H9 (cell line): Measurements from ENCODE around the gene FAM210A. TPM values are rescaled to one million over a fixed set of nuclear protein-coding genes. Genes with fewer than 3 reads are reported as not detected.

Experiments
- DNase-seq: peaks from one replicate; pipeline ENCODE4 v3.0.0-alpha.2; 2017
- H2AFZ ChIP-seq: one replicate; pipeline ENCODE4 v1.6.1; 2013; ENCODE audit warnings: mild to moderate bottlenecking, low read length, control low read depth, moderate library complexity
- H2AK5ac ChIP-seq: 2 replicates; pipeline ENCODE4 v1.6.1; 2013; ENCODE audit warnings: low read length, control low read depth, mixed read lengths; ENCODE audit not compliant: insufficient read length
- H2BK120ac ChIP-seq: one replicate; pipeline ENCODE4 v1.6.1; 2013; ENCODE audit warnings: low read depth, mild to moderate bottlenecking, low read length, control low read depth, inconsistent platforms; ENCODE audit not compliant: poor library complexity, severe bottlenecking
- H2BK12ac ChIP-seq: 2 replicates; pipeline ENCODE4 v1.6.1; 2013; ENCODE audit warnings: low read length, control low read depth, mixed read lengths, low read depth; ENCODE audit not compliant: insufficient read length
- H2BK15ac ChIP-seq: 2 replicates; pipeline ENCODE4 v1.6.1; 2013; ENCODE audit warnings: low read depth, low read length, control low read depth
- H2BK20ac ChIP-seq: one replicate; pipeline ENCODE4 v1.6.1; 2013; ENCODE audit warnings: low read depth, mild to moderate bottlenecking, low read length, control low read depth, inconsistent platforms; ENCODE audit not compliant: poor library complexity, severe bottlenecking
- H2BK5ac ChIP-seq: 2 replicates; pipeline ENCODE4 v1.6.1; 2013; ENCODE audit warnings: low read length, control low read depth, mixed read lengths; ENCODE audit not compliant: insufficient read length
- H3K14ac ChIP-seq: 2 replicates; pipeline ENCODE4 v1.6.1; 2013; ENCODE audit warnings: low read length, control low read depth; ENCODE audit not compliant: insufficient read depth
- H3K18ac ChIP-seq: 2 replicates; pipeline ENCODE4 v1.6.1; 2013; ENCODE audit warnings: low read depth, mild to moderate bottlenecking, mixed read lengths, low read length, control low read depth; ENCODE audit not compliant: insufficient read length
- H3K23ac ChIP-seq: 2 replicates; pipeline ENCODE4 v1.6.1; 2013; ENCODE audit warnings: low read length, control low read depth, mixed read lengths, low read depth; ENCODE audit not compliant: insufficient read length
- H3K23me2 ChIP-seq: 2 replicates; pipeline ENCODE4 v1.6.1; 2013; ENCODE audit warnings: low read depth, mild to moderate bottlenecking, mixed read lengths, low read length, control low read depth; ENCODE audit not compliant: insufficient read length, poor library complexity, severe bottlenecking
- H3K27ac ChIP-seq: 2 replicates; pipeline ENCODE4 v1.5.1; 2013; ENCODE audit warnings: low read length, control low read depth, mixed read lengths, low read depth; ENCODE audit not compliant: insufficient read length
- H3K27me3 ChIP-seq: 2 replicates; pipeline ENCODE4 v1.6.1; 2013; ENCODE audit warnings: low read length, control low read depth, inconsistent platforms; ENCODE audit not compliant: insufficient read depth
- H3K4ac ChIP-seq: 2 replicates; pipeline ENCODE4 v1.6.1; 2013; ENCODE audit warnings: low read depth, mild to moderate bottlenecking, control low read depth, inconsistent platforms, low read length, moderate library complexity
- H3K4me1 ChIP-seq: 2 replicates; pipeline ENCODE4 v1.6.1; 2013; ENCODE audit warnings: low read length, control low read depth, inconsistent platforms; ENCODE audit not compliant: insufficient read depth
- H3K4me2 ChIP-seq: 2 replicates; pipeline ENCODE4 v1.6.1; 2013; ENCODE audit warnings: low read length, control low read depth, mixed read lengths; ENCODE audit not compliant: insufficient read length, insufficient read depth
- H3K56ac ChIP-seq: 2 replicates; pipeline ENCODE4 v1.6.1; 2013; ENCODE audit warnings: low read depth, mild to moderate bottlenecking, mixed read lengths, low read length, control low read depth; ENCODE audit not compliant: insufficient read length
- H3K79me1 ChIP-seq: 2 replicates; pipeline ENCODE4 v1.6.1; 2013; ENCODE audit warnings: low read depth, mild to moderate bottlenecking, moderate library complexity, low read length, control low read depth, inconsistent platforms; ENCODE audit not compliant: insufficient read depth, poor library complexity, severe bottlenecking
- H3K79me2 ChIP-seq: 2 replicates; pipeline ENCODE4 v1.6.1; 2013; ENCODE audit warnings: low read length, control low read depth, inconsistent platforms; ENCODE audit not compliant: insufficient read depth
- H3K9ac ChIP-seq: 2 replicates; pipeline ENCODE4 v1.6.1; 2013; ENCODE audit warnings: low read length, control low read depth, mixed read lengths; ENCODE audit not compliant: insufficient read length; ENCODE audit errors: extremely low read depth
- H3K9me3 ChIP-seq: one replicate; pipeline ENCODE4 v1.6.1; 2013; ENCODE audit warnings: low read depth, low read length, inconsistent platforms; ENCODE audit not compliant: control insufficient read depth
- H3T11ph ChIP-seq: one replicate; pipeline ENCODE4 v1.6.1; 2013; ENCODE audit warnings: mild to moderate bottlenecking, low read length, control low read depth, inconsistent platforms
- H4K20me1 ChIP-seq: one replicate; pipeline ENCODE4 v1.6.1; 2013; ENCODE audit not compliant: control insufficient read depth, insufficient read length, insufficient read depth
- H4K5ac ChIP-seq: 2 replicates; pipeline ENCODE4 v1.6.1; 2013; ENCODE audit warnings: low read depth, mild to moderate bottlenecking, mixed read lengths, low read length, control low read depth; ENCODE audit not compliant: insufficient read length
- H4K8ac ChIP-seq: replicated peaks from 2 replicates; pipeline ENCODE4 v1.6.1; 2013; ENCODE audit warnings: low read length, control low read depth, mixed read lengths, low read depth; ENCODE audit not compliant: insufficient read length
- H4K91ac ChIP-seq: 2 replicates; pipeline ENCODE4 v1.6.1; 2013; ENCODE audit warnings: low read depth, mild to moderate bottlenecking, moderate library complexity, mixed read lengths, low read length, control low read depth; ENCODE audit not compliant: insufficient read length
- H3K27ac Mint-ChIP-seq, 3 experiments: 2 replicates in 2 of 3; 3 replicates in 1 of 3; pipeline ENCODE4 v1.8.0; 2020 to 2021; ENCODE audit warnings: mixed read lengths in 3 of 3, mild to moderate bottlenecking in 1 of 3, moderate library complexity in 1 of 3
- H3K27me3 Mint-ChIP-seq: 2 replicates; pipeline ENCODE4 v1.8.0; 2021; ENCODE audit warnings: low read depth, mild to moderate bottlenecking, moderate library complexity, mixed read lengths
- H3K36me3 Mint-ChIP-seq, 3 experiments: 2 replicates in 2 of 3; 3 replicates in 1 of 3; pipeline ENCODE4 v1.8.0; 2020 to 2021; ENCODE audit warnings: low read depth in 3 of 3, mixed read lengths in 3 of 3; ENCODE audit not compliant: insufficient read depth in 1 of 3
- H3K4me1 Mint-ChIP-seq, 2 experiments: 2 replicates each; pipeline ENCODE4 v1.8.0; 2020; ENCODE audit warnings: mixed read lengths in 2 of 2
- H3K4me3 Mint-ChIP-seq, 2 experiments: 2 replicates in 1 of 2; 3 replicates in 1 of 2; pipeline ENCODE4 v1.8.0; 2020 to 2021; ENCODE audit warnings: mild to moderate bottlenecking in 2 of 2, mixed read lengths in 2 of 2, moderate library complexity in 1 of 2
- H3K9me3 Mint-ChIP-seq, 2 experiments: 2 replicates in 1 of 2; 3 replicates in 1 of 2; pipeline ENCODE4 v1.8.0; 2020; ENCODE audit warnings: mild to moderate bottlenecking in 2 of 2, mixed read lengths in 2 of 2, moderate library complexity in 1 of 2
- CTCF ChIP-seq: fragments of 200-600 bp; sonication (generic); conservative IDR thresholded peaks from 3 replicates; pipeline ENCODE4 v1.8.0; 2021; ENCODE audit warnings: antibody characterized with exemption, mild to moderate bottlenecking
- WGBS: extraction: QIAGEN DNeasy Blood & Tissue Kit; methylation state at CpG from one replicate; pipeline ENCODE4 v1.1.7; 2013; ENCODE audit warnings: missing lambda C conversion rate, low lambda C conversion rate, mixed read lengths; ENCODE audit not compliant: insufficient read length; ENCODE audit errors: extremely low coverage; 5-methylcytosine and 5-hydroxymethylcytosine counted together
- total RNA-seq: library from RNA; stranded (reverse); gene quantifications from 2 replicates; pipeline ENCODE4 v1.2.1, GENCODE V29; 2021

Gene FAM210A
- total RNA-seq, 1 experiment from 2014 or later, result 22.5 TPM

GRCh38 chr18:13712400-13713131, 13.8 kb downstream of the FAM210A start:
- no peak overlapping the region for H4K5ac ChIP-seq
- H3K79me2 ChIP-seq, result peaks cover 10% of the 10 kb centered on the region; the same call in 1 of the 2 replicates
- H3K27me3 ChIP-seq, result no peaks in the 10 kb centered on the region

More at GRCh38 chr18:13712400-13713131, 13.8 kb downstream of the FAM210A start:
- peak overlapping the region; percentile 35 to 71 (median 56); a peak in 6 of 7 replicates for H3K27ac Mint-ChIP-seq
- Histone ChIP-seq H3K14ac (no peak overlapping the region), H4K8ac (no peak overlapping the region), H2BK15ac (no peak overlapping the region), H4K91ac (no peak overlapping the region), H3K79me1 (peaks cover 6% of the 10 kb centered on the region), H3K9ac (no peak overlapping the region), H2BK20ac (no peak overlapping the region), H2BK12ac (no peak overlapping the region), H3K4me1 (peaks cover 7% of the 10 kb centered on the region; the same call in 1 of the 2 replicates), H3K23ac (no peak overlapping the region), H2BK5ac (no peak overlapping the region), H2BK120ac (no peak overlapping the region), H3K56ac (no peak overlapping the region), H3K4ac (no peak overlapping the region), H3K9me3 (no peaks in the 10 kb centered on the region), H2AFZ (no peak overlapping the region), H2AK5ac (no peak overlapping the region), H3T11ph (no peak overlapping the region), H3K23me2 (no peaks in the 10 kb centered on the region), H4K20me1 (no peaks in the 10 kb centered on the region), H3K4me2 (peak overlapping the region; percentile 24), H3K18ac (peak overlapping the region; percentile 47), H3K27ac (no peak overlapping the region)
- H3K27me3 Mint-ChIP-seq, result no peaks in the 10 kb centered on the region
- DNase-seq, result no peak
- H3K4me3 Mint-ChIP-seq, result no peak overlapping the region
- peaks cover 3 to 17% (median 17%) of the 10 kb centered on the region in 3 experiments for H3K36me3 Mint-ChIP-seq
- no peak for TF ChIP-seq CTCF
- WGBS, result no CpG with 5 or more reads among the region's 8 CpGs
- H3K9me3 Mint-ChIP-seq, result peaks cover 3 to 21% of the 10 kb centered on the region in 2 experiments; a peak in 3 of 5 replicates
- peaks cover 25 to 29% of the 10 kb centered on the region in 2 experiments for H3K4me1 Mint-ChIP-seq
